HK-2 (cell line): ENCODE data around the gene TRAFD1.
"Not testable (repeated sequence)": the region's sequence is repeated elsewhere in the genome, so short reads cannot be mapped to it uniquely, and the experiment has no call there.

ENCODE experiments used
- DNase-seq: peaks from one replicate; pipeline ENCODE4 v3.0.0-alpha.2; 2018; ENCODE audit not compliant: unreplicated experiment

TRAFD1 gene

GRCh38 chr12:112125250-112125999, at the start of gene TRAFD1:
Gene TRAFD1 (plus strand): TSS chr12:112125560. CDS start chr12:112130523, 4,963 bp downstream.
- peak; percentile 99 for DNase-seq

GRCh38 chr12:112087055-112087850, 38.1 kb upstream of the TRAFD1 start:
- no peak for DNase-seq

GRCh38 chr12:112087851-112088250, 37.5 kb upstream of the TRAFD1 start:
- no peak for DNase-seq

- no peak for DNase-seq
Measured at GRCh38 chr12:112091563-112091962, 33.8 kb upstream of the TRAFD1 start.

- no peak for DNase-seq
Measured at GRCh38 chr12:112096070-112096469, 29.3 kb upstream of the TRAFD1 start.

GRCh38 chr12:112096667-112097066, 28.7 kb upstream of the TRAFD1 start:
- no peak for DNase-seq

- no peak for DNase-seq
Measured at GRCh38 chr12:112097641-112098040, 27.7 kb upstream of the TRAFD1 start.

- not testable (repeated sequence) for DNase-seq
Measured at GRCh38 chr12:112100500-112100899, 24.9 kb upstream of the TRAFD1 start.

- no peak for DNase-seq
Measured at GRCh38 chr12:112102127-112102526, 23.2 kb upstream of the TRAFD1 start.

GRCh38 chr12:112102746-112103145, 22.6 kb upstream of the TRAFD1 start:
- DNase-seq = not testable (repeated sequence)

GRCh38 chr12:112103758-112104503, 21.4 kb upstream of the TRAFD1 start:
- DNase-seq = no peak

GRCh38 chr12:112105891-112106290, 19.5 kb upstream of the TRAFD1 start:
- no peak for DNase-seq

GRCh38 chr12:112107306-112108201, 17.8 kb upstream of the TRAFD1 start:
- peak; percentile 36 for DNase-seq

- peak; percentile 89 for DNase-seq
Measured at GRCh38 chr12:112108202-112109079, 16.9 kb upstream of the TRAFD1 start, which contains the start of gene NAA25. Gene NAA25 (minus strand): TSS chr12:112108783. CDS start chr12:112108773, 10 bp downstream.

- not testable (repeated sequence) for DNase-seq
Measured at GRCh38 chr12:112110787-112111662, 14.3 kb upstream of the TRAFD1 start.

- no peak for DNase-seq
Measured at GRCh38 chr12:112111931-112112330, 13.4 kb upstream of the TRAFD1 start.

GRCh38 chr12:112112409-112113133, 12.8 kb upstream of the TRAFD1 start:
- DNase-seq = peak; percentile 11
